ENCODE measurements around the gene CFAP47.

CFAP47 gene

DNA sequence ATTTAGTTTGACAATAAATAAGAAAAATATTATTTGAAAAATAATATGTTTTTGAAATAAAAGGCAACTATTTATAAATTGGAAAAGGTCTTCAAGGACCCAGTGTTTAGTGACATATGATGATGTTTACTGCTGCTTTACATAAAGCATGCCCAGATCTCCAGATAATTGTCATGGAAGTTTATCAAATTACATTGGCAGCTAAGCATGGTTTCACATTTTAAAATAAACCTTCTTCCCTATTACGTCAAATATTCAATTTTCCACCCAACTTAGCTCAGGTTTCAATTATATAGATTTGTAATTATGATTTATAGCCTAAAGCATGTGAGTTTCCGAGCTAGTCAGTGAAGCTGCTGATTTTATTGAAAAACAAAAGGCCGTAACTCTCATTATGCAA, 417.2 kb downstream of the CFAP47 start:
- TF ChIP-seq SIN3A (IDR thresholded peaks at IDR 0.05; ENCODE audit: borderline replicate concordance, insufficient read depth, low read length): no peak

- TF ChIP-seq, protein P1, sequence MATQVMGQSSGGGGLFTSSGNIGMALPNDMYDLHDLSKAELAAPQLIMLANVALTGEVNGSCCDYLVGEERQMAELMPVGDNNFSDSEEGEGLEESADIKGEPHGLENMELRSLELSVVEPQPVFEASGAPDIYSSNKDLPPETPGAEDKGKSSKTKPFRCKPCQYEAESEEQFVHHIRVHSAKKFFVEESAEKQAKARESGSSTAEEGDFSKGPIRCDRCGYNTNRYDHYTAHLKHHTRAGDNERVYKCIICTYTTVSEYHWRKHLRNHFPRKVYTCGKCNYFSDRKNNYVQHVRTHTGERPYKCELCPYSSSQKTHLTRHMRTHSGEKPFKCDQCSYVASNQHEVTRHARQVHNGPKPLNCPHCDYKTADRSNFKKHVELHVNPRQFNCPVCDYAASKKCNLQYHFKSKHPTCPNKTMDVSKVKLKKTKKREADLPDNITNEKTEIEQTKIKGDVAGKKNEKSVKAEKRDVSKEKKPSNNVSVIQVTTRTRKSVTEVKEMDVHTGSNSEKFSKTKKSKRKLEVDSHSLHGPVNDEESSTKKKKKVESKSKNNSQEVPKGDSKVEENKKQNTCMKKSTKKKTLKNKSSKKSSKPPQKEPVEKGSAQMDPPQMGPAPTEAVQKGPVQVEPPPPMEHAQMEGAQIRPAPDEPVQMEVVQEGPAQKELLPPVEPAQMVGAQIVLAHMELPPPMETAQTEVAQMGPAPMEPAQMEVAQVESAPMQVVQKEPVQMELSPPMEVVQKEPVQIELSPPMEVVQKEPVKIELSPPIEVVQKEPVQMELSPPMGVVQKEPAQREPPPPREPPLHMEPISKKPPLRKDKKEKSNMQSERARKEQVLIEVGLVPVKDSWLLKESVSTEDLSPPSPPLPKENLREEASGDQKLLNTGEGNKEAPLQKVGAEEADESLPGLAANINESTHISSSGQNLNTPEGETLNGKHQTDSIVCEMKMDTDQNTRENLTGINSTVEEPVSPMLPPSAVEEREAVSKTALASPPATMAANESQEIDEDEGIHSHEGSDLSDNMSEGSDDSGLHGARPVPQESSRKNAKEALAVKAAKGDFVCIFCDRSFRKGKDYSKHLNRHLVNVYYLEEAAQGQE (IDR thresholded peaks at IDR 0.05; ENCODE audit: insufficient read depth in 1 of 2, low read depth in 2 of 2, low read length in 2 of 2): no peak
- TF ChIP-seq TAF1 (IDR thresholded peaks at IDR 0.05; ENCODE audit: borderline replicate concordance, insufficient read depth, low read length): no peak
- no peak for TF ChIP-seq FOXP2 (optimal IDR thresholded peaks at IDR 0.05; ENCODE audit: borderline replicate concordance, extremely low read depth, extremely low read length, insufficient read depth)
- no peak for TF ChIP-seq POLR2AphosphoS5 (IDR thresholded peaks at IDR 0.05; ENCODE audit: low read depth, low read length)
- TF ChIP-seq SIN3A (IDR thresholded peaks at IDR 0.05; ENCODE audit: borderline replicate concordance, insufficient read depth, low read length): no peak
Observed at GRCh38 chrX:36344301-36344700, 424.8 kb downstream of the CFAP47 start.

DNA sequence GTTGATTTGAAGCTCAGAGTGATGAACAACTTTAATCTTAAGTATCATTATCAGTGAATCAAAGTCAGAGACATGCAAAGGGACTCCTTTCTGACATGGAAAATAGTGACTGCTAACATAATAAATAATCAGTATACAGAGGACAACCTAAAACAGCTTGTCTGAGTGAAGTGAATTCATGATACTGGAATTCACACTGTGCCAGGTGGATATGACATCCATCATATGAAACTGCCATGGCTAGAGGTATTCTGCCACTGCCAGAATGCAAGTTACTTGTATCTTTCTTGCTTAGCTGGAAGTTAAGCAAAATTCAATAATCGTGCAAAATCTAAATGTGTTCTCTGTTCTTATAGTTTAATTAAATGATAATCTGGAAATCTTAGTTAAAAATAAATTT, 429.0 kb downstream of the CFAP47 start:
- TF ChIP-seq POLR2AphosphoS5 (IDR thresholded peaks at IDR 0.05; ENCODE audit: low read depth, low read length) (no peak), FOXP2 (optimal IDR thresholded peaks at IDR 0.05; ENCODE audit: borderline replicate concordance, extremely low read depth, extremely low read length, insufficient read depth) (no peak), TAF1 (IDR thresholded peaks at IDR 0.05; ENCODE audit: borderline replicate concordance, insufficient read depth, low read length) (no peak), SIN3A (IDR thresholded peaks at IDR 0.05; ENCODE audit: borderline replicate concordance, insufficient read depth, low read length) (no peak)
- TF ChIP-seq, protein P1 (IDR thresholded peaks at IDR 0.05; ENCODE audit: insufficient read depth in 1 of 2, low read depth in 2 of 2, low read length in 2 of 2): no peak

DNA sequence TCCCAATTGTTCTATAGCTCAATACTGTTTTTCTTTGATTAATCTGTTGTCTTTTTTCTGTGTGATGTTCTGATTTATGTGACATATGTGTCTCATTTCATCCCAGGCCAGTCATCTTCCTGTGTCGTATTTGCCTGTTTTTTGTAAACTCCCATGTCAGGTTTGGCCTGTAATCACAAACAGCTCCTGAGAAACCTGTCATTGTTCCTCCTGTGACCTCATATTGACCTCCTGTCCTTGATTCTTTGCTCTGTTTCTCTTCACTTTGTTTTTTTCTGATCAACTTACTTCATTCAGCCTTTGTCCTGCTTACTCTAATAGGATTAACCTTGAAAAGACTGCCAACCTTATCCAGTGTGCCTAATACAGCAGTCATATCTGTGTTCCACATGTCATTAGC, 438.3 kb downstream of the CFAP47 start:
- TF ChIP-seq TAF1 (IDR thresholded peaks at IDR 0.05; ENCODE audit: borderline replicate concordance, insufficient read depth, low read length) (no peak), SIN3A (IDR thresholded peaks at IDR 0.05; ENCODE audit: borderline replicate concordance, insufficient read depth, low read length) (no peak), POLR2AphosphoS5 (IDR thresholded peaks at IDR 0.05; ENCODE audit: low read depth, low read length) (no peak), FOXP2 (optimal IDR thresholded peaks at IDR 0.05; ENCODE audit: borderline replicate concordance, extremely low read depth, extremely low read length, insufficient read depth) (no peak)
- TF ChIP-seq, protein P1 (IDR thresholded peaks at IDR 0.05; ENCODE audit: insufficient read depth in 1 of 2, low read depth in 2 of 2, low read length in 2 of 2): no peak

GRCh38 chrX:36364262-36364661, 444.7 kb downstream of the CFAP47 start:
- TF ChIP-seq POLR2AphosphoS5 (IDR thresholded peaks at IDR 0.05; ENCODE audit: low read depth, low read length) (no peak), FOXP2 (optimal IDR thresholded peaks at IDR 0.05; ENCODE audit: borderline replicate concordance, extremely low read depth, extremely low read length, insufficient read depth) (no peak), SIN3A (IDR thresholded peaks at IDR 0.05; ENCODE audit: borderline replicate concordance, insufficient read depth, low read length) (no peak), TAF1 (IDR thresholded peaks at IDR 0.05; ENCODE audit: borderline replicate concordance, insufficient read depth, low read length) (no peak)
- TF ChIP-seq, protein P1 (IDR thresholded peaks at IDR 0.05; ENCODE audit: insufficient read depth in 1 of 2, low read depth in 2 of 2, low read length in 2 of 2): no peak
